H54 (cell line): ENCODE data around the gene MGAT4D.
"Not testable (repeated sequence)": the region's sequence is repeated elsewhere in the genome, so short reads cannot be mapped to it uniquely, and the experiment has no call there.

Experiments used
- DNase-seq: peaks from one replicate; pipeline ENCODE4 v3.0.0; 2011; ENCODE audit warnings: low spot score, mixed read lengths; ENCODE audit not compliant: insufficient read length
- FAIRE-seq: peaks from 3 replicates; lab custom pipeline; 2011; peaks lifted over from hg19 to GRCh38; lab: Jason Lieb, UNC
- POLR2A ChIP-seq: IDR thresholded peaks from 2 replicates; pipeline ENCODE4 v1.6.1; 2011; ENCODE audit warnings: low read depth, mild to moderate bottlenecking, low read length

MGAT4D gene

DNA sequence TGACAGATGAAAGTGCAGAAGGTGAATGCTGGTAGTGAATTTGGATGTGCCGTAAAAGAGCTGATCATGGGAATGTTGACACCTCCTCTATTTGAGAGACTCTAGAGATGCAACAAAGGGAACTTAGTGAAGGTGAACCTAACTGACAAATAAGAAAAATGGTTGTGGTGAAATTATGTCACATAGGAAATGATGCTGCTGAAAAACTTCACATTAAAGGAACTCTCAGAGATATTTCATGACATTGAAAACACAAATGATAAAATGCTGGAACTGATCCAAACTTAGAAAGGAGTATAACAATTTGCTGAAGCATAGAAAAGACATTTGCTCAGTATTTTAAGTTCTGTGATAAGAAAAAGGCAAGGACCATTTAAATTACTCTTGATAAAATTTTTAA lies 31.9 kb downstream of the MGAT4D start:
- TF ChIP-seq POLR2A = no peak
- DNase-seq (no peak), FAIRE-seq (no peak)

DNA sequence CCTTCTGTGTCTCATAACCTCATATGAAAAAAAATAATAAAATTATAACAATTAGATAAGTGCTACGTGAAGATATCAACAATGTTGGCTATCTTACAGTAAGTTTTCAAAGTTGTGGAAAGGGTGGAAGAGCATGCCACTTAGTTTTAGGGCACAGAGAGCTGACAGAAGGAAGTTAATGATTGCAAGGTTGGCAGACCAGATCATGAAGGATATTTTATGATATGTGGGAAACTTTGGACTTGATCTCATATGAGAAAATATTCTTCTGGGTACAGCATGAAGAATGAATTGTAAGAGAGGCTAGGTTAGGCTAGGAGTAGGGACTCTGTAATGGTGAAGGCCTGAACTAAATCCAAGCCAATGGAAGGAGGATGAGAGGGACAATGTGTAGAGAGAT lies 34.5 kb downstream of the MGAT4D start:
- no peak for TF ChIP-seq POLR2A
- no peak for FAIRE-seq
- DNase-seq = no peak

DNA sequence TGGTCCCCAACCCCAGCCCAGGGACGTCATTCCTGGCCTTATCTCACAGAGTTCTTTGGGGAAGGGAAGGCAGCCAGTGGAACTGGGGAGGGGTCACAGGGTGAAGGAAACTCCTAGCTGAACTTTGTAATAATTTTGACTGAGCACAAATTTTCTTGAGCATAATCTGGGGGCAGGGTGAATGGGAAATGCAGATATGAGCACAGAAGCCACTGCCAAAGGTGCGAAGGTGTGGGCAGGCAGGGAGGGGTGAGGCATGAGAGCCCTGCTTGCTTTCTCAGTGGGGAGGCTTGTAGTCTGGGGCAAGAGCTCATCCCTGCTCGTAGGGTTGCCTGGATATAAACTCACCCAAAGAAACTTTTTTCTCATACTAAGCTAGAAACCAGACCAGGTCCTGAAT lies 34.9 kb downstream of the MGAT4D start:
- no peak for FAIRE-seq
- TF ChIP-seq POLR2A = no peak

DNA sequence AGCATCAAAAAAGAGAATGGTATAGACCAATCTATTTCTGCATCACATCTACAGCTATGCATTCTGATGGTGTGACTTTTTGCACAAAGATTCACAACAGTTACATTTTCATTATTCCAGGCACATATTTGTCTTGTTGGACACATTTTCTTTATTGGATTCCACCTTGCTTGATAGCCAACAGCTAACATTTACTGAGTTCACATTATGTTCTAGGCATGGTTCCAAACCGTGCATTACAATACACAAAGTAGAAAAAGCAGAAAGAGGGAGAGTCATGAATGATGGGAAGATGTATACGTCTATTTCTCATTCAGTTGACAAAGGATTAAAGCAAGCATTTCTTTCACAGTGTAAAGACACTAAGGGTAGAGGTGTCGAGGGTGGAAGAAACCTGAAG lies 47.7 kb downstream of the MGAT4D start:
- DNase-seq = no peak
- no peak for FAIRE-seq
- no peak for TF ChIP-seq POLR2A

More for the DNA sequence above, 34.9 kb downstream of the MGAT4D start:
- no peak for DNase-seq

DNA sequence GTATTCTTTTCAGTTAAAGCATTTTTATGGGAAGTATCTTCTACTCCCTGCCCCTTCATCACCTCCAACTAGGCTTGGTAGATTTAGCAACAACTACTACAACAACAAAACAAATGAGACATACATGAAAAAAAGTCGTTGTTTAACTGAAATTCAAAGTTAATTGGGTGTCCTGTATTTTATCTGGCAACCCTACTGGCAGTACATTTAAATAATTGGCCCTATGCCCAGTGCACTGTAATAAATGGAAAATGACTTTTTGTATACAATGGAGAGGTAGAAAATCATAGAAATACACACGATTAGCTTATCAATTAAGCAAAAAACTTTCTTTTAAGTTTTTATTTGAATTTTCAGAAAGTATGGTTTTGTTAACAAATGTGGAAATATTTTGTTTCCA lies 49.3 kb downstream of the MGAT4D start:
- TF ChIP-seq POLR2A = no peak
- FAIRE-seq = no peak
- no peak for DNase-seq

DNA sequence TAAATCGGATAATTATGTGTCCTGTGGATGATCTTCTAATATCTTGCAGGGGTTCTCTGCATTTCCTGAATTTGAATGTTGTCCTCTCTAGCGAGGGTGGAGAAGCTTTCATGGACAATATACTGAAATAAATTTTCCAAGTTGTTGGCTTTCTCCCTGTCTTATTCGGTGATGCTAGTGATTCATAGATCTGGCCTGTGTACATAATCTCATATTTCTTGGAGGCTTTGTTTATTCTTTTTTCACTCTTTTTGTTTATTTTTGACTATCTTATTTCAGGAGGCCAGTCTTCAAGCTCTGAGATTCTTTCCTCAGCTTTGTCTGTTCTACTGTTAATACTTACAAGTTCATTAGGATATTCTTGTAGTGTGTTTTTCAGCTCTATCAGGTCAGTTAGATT lies 49.9 kb downstream of the MGAT4D start:
- DNase-seq (no peak), FAIRE-seq (no peak)
- no peak for TF ChIP-seq POLR2A

DNA sequence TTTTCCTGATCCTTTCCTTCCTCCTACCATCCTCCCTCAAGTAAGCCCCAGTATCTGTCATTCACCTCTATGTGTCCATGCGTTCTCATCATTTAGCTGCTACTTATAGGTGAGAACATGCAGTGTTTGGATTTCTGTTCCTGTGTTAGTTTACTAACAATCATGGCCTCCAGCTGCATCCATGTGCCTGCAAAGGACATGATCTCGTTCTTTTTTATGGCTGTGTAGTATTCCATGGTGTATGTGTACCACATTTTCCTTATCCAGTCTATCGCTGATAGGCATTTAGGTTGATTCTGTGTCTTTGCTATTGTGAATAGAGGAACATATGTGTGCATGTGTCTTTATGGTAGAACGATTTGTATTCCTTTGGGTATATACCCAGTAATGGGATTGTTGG lies 53.7 kb downstream of the MGAT4D start:
- FAIRE-seq, DNase-seq: not testable (repeated sequence)

DNA sequence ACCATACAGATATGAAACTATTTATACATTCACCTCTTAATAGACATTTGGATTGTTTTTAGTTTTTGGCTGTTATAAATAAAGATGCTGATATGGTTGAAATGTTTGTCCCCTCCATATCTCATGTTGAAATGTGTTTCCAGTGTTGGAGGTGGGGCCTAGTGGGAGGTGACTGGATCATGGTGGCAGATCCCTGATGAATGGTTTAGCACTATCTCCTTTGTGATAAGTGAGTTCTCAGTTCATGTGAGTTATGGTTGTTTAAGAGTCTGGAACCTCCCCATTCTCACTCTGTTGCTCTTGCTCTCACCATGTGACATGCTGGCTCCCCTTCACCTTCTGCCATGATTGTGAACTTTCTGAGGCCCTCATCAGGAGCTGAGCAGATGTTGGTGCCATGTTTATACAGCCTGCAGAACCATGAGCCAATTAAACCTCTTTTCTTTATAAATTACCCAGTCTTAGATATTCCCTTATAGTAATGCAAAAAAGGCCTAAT lies 58.4 kb downstream of the MGAT4D start:
- DNase-seq (no peak), FAIRE-seq (no peak)
- no peak for TF ChIP-seq POLR2A

DNA sequence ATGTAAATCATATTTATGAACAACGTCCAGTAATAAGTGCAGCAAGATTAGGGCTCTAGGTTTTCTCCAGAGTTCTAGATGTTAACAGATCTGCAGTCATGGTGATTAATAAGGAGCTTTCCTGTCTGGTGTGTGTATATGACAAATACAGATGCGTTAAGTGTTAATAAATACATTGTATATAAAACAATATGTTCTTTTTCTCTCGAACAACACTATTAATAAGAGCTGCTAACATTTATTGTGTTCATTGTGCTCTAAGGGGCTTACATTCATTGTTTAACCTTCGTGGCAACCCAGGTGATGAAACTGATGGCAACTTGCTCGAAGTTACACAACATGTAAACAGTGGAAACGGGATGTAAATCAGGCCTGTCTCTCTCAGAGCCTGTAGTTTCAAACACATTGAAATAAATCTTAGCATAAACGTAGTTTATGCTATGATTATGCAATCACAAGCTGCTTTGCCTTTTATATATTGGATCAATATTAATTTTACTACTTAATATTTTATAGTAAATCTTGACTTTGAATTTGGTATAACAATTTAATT lies 70.1 kb downstream of the MGAT4D start:
- DNase-seq (no peak), FAIRE-seq (no peak)
- TF ChIP-seq POLR2A = no peak

DNA sequence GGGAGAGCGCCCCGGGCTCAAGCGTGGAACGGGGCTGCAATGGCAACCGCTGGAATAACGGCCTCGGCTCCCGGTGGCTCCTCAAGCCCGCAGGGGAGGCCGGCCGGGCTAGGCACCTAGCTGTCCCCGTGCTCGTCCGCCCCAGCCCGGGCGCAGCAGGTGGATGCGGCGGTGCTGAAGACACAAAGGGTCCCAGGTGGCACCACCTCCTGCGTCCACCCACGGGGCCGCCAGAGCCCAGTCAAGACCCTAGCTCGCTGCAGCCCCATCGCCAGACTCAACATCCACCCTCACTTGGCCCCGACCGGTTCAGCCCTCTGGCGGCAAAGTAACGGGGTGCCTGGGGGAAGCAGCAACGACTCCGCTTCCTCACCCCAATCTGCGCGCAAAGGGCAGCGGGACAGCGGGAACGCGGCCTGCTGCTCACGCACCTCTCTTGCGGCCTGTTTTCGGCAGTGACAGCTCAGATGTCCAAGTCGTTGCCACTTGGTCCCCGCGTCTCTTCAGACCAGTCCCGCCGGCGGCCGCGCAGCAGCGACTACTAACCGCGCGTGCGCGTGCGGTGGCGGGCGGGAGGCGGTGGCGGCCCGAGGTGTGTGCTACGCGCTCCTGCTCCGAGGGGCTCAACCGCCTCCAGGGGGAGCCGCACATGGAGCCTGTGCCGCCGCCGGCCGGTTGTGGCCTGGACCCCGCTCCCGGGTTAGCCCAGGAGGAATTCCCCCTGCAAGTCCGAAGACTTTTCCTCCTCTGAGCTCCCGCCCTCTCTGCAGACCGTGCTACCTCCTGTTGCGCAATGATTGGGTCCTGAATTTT lies 70.8 kb downstream of the MGAT4D start, which contains the start of gene CLGN:
CLGN (minus strand) TSS at position 543 of the 813 bp plus-strand sequence. CDS start 14,570 bp downstream, outside the sequence.
- no peak for DNase-seq
- TF ChIP-seq POLR2A = no peak
- FAIRE-seq = no peak

DNA sequence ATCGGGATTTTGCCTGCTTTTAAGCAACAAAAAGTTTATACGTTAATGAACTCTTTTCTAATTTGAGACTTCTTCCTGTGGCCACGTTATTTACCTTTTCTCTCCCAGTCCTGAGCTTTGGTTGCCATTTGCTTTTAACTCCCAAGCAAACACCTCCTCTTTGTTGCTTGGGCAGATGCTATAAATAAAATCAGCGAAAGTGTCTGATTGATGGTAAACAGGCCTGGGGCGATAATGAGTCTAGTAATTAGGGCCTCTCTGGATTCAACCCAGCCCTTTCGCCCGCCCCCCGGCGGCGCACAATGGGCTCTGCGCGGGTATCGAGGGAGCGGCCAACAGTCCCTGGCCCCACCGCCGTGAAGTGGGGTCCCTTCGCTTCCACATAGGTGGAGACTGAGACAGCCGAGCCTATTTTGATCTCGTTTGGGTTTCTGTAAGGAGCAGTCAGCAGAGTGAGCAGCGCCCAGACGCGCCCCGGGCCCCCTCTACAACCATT lies 71.4 kb downstream of the MGAT4D start:
- DNase-seq (no peak), FAIRE-seq (no peak)
- TF ChIP-seq POLR2A = no peak

DNA sequence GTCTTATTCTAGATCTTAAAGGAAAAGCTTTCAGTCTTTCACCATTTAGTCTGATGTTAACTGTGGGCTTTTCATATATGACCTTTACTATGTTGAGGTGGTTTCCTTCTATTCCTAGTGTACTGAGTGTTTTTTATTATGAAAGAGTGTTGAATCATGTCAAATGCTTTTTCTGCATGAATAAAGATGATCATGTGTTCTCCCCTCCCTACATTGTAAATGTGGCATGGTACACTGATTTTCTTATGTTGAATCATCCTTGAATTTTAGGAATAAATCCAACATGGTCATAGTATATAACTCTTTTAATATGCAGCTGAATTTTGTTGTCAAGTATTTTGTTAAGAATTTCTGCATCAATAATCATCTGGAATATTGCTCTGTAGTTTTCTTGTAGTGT lies 75.0 kb downstream of the MGAT4D start:
- DNase-seq (no peak), FAIRE-seq (no peak)
- TF ChIP-seq POLR2A = no peak

DNA sequence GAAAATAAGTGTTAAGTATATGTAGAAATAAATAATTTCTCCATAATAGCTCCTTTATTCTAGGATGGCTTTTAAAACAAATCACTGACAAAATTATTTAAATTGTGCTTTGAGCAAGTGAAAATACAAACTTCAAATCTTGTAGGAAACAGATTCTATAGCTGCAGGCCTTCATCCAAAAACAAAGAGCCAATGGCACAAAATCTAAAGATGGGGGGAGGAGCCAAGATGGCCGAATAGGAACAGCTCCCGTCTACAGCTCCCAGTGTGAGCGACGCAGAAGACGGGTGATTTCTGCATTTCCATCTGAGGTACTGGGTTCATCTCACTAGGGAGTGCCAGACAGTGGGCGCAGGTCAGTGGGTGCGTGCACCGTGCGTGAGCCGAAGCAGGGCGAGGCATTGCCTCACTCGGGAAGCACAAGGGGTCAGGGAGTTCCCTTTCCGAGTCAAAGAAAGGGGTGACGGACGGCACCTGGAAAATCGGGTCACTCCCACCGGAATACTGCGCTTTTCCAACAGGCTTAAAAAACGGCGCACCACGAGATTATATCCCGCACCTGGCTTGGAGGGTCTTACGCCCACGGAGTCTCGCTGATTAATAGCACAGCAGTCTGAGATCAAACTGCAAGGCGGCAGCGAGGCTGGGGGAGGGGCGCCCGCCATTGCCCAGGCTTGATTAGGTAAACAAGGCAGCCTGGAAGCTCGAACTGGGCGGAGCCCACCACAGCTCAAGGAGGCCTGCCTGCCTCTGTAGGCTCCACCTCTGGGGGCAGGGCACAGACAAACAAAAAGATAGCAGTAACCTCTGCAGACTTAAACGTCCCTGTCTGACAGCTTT lies 84.7 kb downstream of the MGAT4D start:
- not testable (repeated sequence) for DNase-seq, FAIRE-seq

DNA sequence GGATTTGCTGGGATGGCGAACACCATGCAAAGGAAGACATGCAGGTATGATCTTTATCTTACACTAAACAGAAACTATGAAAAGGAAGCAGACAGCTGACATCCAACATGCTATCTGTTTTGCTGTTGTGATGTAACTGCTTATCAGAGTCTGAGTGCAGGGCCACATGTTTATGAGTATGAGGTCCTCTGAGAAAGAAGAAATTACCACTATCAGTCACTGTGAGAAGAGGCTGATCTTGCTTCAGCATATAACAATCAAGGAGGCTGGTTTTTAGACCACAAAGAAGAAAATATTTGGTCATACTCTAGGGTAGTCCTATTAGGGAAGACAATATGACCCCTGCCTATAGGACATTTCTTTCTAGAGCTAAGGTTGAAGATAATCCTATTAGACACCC lies 89.1 kb downstream of the MGAT4D start:
- no peak for FAIRE-seq
- no peak for DNase-seq
- no peak for TF ChIP-seq POLR2A
